ENCODE results near the gene SPAG16. TPM values are rescaled to one million over a fixed set of nuclear protein-coding genes. Genes with fewer than 3 reads are reported as not detected.

The SPAG16 gene
- total RNA-seq, 1 experiment from 2014 or later: 16.0 TPM

GRCh38 chr2:213609570-213610170 is 325.4 kb downstream of the SPAG16 start:
- TF ChIP-seq CBFB (CRISPR knock-in tag; IDR thresholded peaks at IDR 0.05; ENCODE audit: low read depth) (no peak), CREB1 (CRISPR knock-in tag; IDR thresholded peaks at IDR 0.05) (no peak), ZNF232 (CRISPR knock-in tag; IDR thresholded peaks at IDR 0.05) (no peak), ZSCAN18 (CRISPR knock-in tag; IDR thresholded peaks at IDR 0.05) (no peak), ETV6 (CRISPR knock-in tag; IDR thresholded peaks at IDR 0.05) (no peak), CTCF (IDR thresholded peaks at IDR 0.05) (no peak), SP1 (CRISPR knock-in tag; conservative IDR thresholded peaks at IDR 0.05) (no peak), PRDM15 (CRISPR knock-in tag; IDR thresholded peaks at IDR 0.05) (no peak)
- no peaks in the 10 kb centered on the region for H3K4me1 Mint-ChIP-seq
- no peaks in the 10 kb centered on the region for H3K36me3 Mint-ChIP-seq
- no peak for DNase-seq (ENCODE audit: low spot score)
- H3K27me3 Mint-ChIP-seq (ENCODE audit: low read depth): no peaks in the 10 kb centered on the region
- ChIA-PET CTCF (no interaction called here), POLR2A (no interaction called here)
- ATAC-seq: no peak
- H3K9me3 Mint-ChIP-seq: peaks cover 14% of the 10 kb centered on the region; the same call in 1 of the 2 replicates
- no peak overlapping the region for H3K4me3 Mint-ChIP-seq
- H3K27ac Mint-ChIP-seq: no peak overlapping the region

GRCh38 chr2:213627054-213627710 is 342.9 kb downstream of the SPAG16 start:
- Mint-ChIP-seq H3K36me3 (peaks cover 6% of the 10 kb centered on the region; the same call in 1 of the 2 replicates), H3K4me1 (no peaks in the 10 kb centered on the region), H3K9me3 (peaks cover 15% of the 10 kb centered on the region), H3K4me3 (no peak overlapping the region), H3K27ac (no peak overlapping the region), H3K27me3 (ENCODE audit: low read depth) (no peaks in the 10 kb centered on the region)
- ATAC-seq (peak; percentile 47; the same call in 1 of the 2 replicates), DNase-seq (ENCODE audit: low spot score) (no peak)
- ChIA-PET POLR2A (no interaction called here), CTCF (no interaction called here)
- TF ChIP-seq ETV6 (CRISPR knock-in tag; IDR thresholded peaks at IDR 0.05): no peak
- TF ChIP-seq PRDM15 (CRISPR knock-in tag; IDR thresholded peaks at IDR 0.05): no peak
- no peak for TF ChIP-seq MAX (CRISPR knock-in tag; IDR thresholded peaks at IDR 0.05)
- TF ChIP-seq CBFB (CRISPR knock-in tag; IDR thresholded peaks at IDR 0.05; ENCODE audit: low read depth): no peak
- no peak for TF ChIP-seq RORB (CRISPR knock-in tag; IDR thresholded peaks at IDR 0.05)
- TF ChIP-seq CDX4 (CRISPR knock-in tag; IDR thresholded peaks at IDR 0.05; ENCODE audit: borderline replicate concordance): no peak
- no peak for TF ChIP-seq ELF4 (CRISPR knock-in tag; IDR thresholded peaks at IDR 0.05; ENCODE audit: low read depth)
- no peak for TF ChIP-seq CREB1 (CRISPR knock-in tag; IDR thresholded peaks at IDR 0.05)
- TF ChIP-seq MYBL2 (CRISPR knock-in tag; IDR thresholded peaks at IDR 0.05): no peak
- no peak for TF ChIP-seq PRRX2 (CRISPR knock-in tag; IDR thresholded peaks at IDR 0.05)
- no peak for TF ChIP-seq OVOL2 (CRISPR knock-in tag; IDR thresholded peaks at IDR 0.05; ENCODE audit: borderline replicate concordance)
- TF ChIP-seq ZNF232 (CRISPR knock-in tag; IDR thresholded peaks at IDR 0.05): no peak
- no peak for TF ChIP-seq SP1 (CRISPR knock-in tag; conservative IDR thresholded peaks at IDR 0.05)
- TF ChIP-seq SOX15 (CRISPR knock-in tag; IDR thresholded peaks at IDR 0.05): no peak
- TF ChIP-seq ZMAT4 (CRISPR knock-in tag; IDR thresholded peaks at IDR 0.05): no peak
- no peak for TF ChIP-seq ZNF512 (CRISPR knock-in tag; IDR thresholded peaks at IDR 0.05; ENCODE audit: borderline replicate concordance)
